ENCODE data around the gene SGPL1. TPM values are rescaled to one million over a fixed set of nuclear protein-coding genes. Genes with fewer than 3 reads are reported as not detected.

Gene SGPL1
- total and polyA plus RNA-seq, 2 experiments from 2014 or later, result 12.0 to 42.7 TPM

GRCh38 chr10:70773965-70774809 is 41.6 kb upstream of the SGPL1 start (continued):
- TF ChIP-seq REST (IDR thresholded peaks at IDR 0.05; ENCODE audit: unreplicated experiment), result no peak
- TF ChIP-seq ZNF331 (CRISPR knock-in tag; IDR thresholded peaks at IDR 0.05; ENCODE audit: low read depth), result no peak
- TF ChIP-seq ZNF462 (CRISPR knock-in tag; IDR thresholded peaks at IDR 0.05), result no peak

All from GM23338 (cell line).